ENCODE data around the gene ATAT1. TPM values are rescaled to one million over a fixed set of nuclear protein-coding genes. Genes with fewer than 3 reads are reported as not detected.
A peak's percentile ranks its signal among the peaks of the same experiment; 100 is the strongest.

The ATAT1 gene
- total and polyA plus RNA-seq, 2 of the 13 experiments (the other 11 are each of a cell fraction or from before 2014, with no cell fraction given), result 9.2 to 23.6 TPM

- TF ChIP-seq RFX5 (IDR thresholded peaks at IDR 0.05; ENCODE audit: low read depth, low read length) (peak; percentile 22; the same call in 1 of the 2 replicates), POGK (CRISPR knock-in tag; conservative IDR thresholded peaks at IDR 0.05) (peak; percentile 28; the same call in 1 of the 2 replicates), SAFB2 (CRISPR knock-in tag; IDR thresholded peaks at IDR 0.05; ENCODE audit: borderline replicate concordance, low read depth) (no peak), TCF7L2 (IDR thresholded peaks at IDR 0.05; ENCODE audit: low read depth, low read length) (no peak), PATZ1 (CRISPR knock-in tag; IDR thresholded peaks at IDR 0.05) (peak; percentile 54; the same call in 1 of the 2 replicates), ZBTB40 (IDR thresholded peaks at IDR 0.05) (no peak), ZBTB40 (CRISPR knock-in tag; IDR thresholded peaks at IDR 0.05) (no peak), PLSCR1 (CRISPR knock-in tag; IDR thresholded peaks at IDR 0.05; ENCODE audit: borderline replicate concordance) (no peak), GLMP (CRISPR knock-in tag; IDR thresholded peaks at IDR 0.05; ENCODE audit: borderline replicate concordance) (no peak), CTCF (CRISPR knock-in tag; IDR thresholded peaks at IDR 0.05) (peak; percentile 100)
Measured at GRCh38 chr6:30678964-30679726, 52.5 kb downstream of the ATAT1 start (continued).
